Astrocyte (in vitro differentiated cells and primary cell): ENCODE results near the gene RALY. TPM values are rescaled to one million over a fixed set of nuclear protein-coding genes. Genes with fewer than 3 reads are reported as not detected.

Source experiments
- DNase-seq: peaks from one replicate; pipeline ENCODE4 v3.0.0-alpha.2; 2010; ENCODE audit warnings: low read depth
- FAIRE-seq: peaks from 2 replicates; lab custom pipeline; 2011; peaks lifted over from hg19 to GRCh38; lab: Jason Lieb, UNC
- H2AFZ ChIP-seq: 2 replicates; pipeline ENCODE4 v1.6.0; 2012; ENCODE audit warnings: low read depth, low read length, inconsistent platforms
- H3K27ac ChIP-seq: 2 replicates; pipeline ENCODE4 v1.5.1; 2011; ENCODE audit warnings: low read depth, low read length, inconsistent platforms
- H3K27me3 ChIP-seq: 2 replicates; pipeline ENCODE4 v1.6.0; 2011; ENCODE audit warnings: low read length, inconsistent platforms; ENCODE audit not compliant: insufficient read depth
- H3K36me3 ChIP-seq: 2 replicates; pipeline ENCODE4 v1.5.1; 2011; ENCODE audit warnings: low read length, inconsistent platforms; ENCODE audit not compliant: insufficient read depth
- H3K4me1 ChIP-seq: 2 replicates; pipeline ENCODE4 v1.5.1; 2011; ENCODE audit warnings: low read length, inconsistent platforms; ENCODE audit not compliant: insufficient read depth
- H3K4me2 ChIP-seq: 2 replicates; pipeline ENCODE4 v1.6.0; 2012; ENCODE audit warnings: low read length, inconsistent platforms
- H3K4me3 ChIP-seq: 2 replicates; pipeline ENCODE4 v1.5.1; 2011; ENCODE audit warnings: low read depth, mild to moderate bottlenecking, low read length, inconsistent platforms; ENCODE audit not compliant: insufficient read depth
- H3K79me2 ChIP-seq: 2 replicates; pipeline ENCODE4 v1.6.0; 2012; ENCODE audit warnings: mild to moderate bottlenecking, low read length, inconsistent platforms; ENCODE audit not compliant: insufficient read depth
- H3K9ac ChIP-seq: 2 replicates; pipeline ENCODE4 v1.6.0; 2012; ENCODE audit warnings: mild to moderate bottlenecking, low read length, inconsistent platforms
- H3K9me3 ChIP-seq: 2 replicates; pipeline ENCODE4 v1.5.1; 2012; ENCODE audit warnings: low read depth, mild to moderate bottlenecking, low read length, inconsistent platforms; ENCODE audit not compliant: insufficient read depth
- H4K20me1 ChIP-seq: 2 replicates; pipeline ENCODE4 v1.6.0; 2012; ENCODE audit warnings: low read length, inconsistent platforms; ENCODE audit not compliant: insufficient read depth
- H3K27ac Mint-ChIP-seq: one replicate; pipeline ENCODE4 v1.8.0; 2021; ENCODE audit warnings: mild to moderate bottlenecking, mixed read lengths; ENCODE audit not compliant: unreplicated experiment
- H3K27me3 Mint-ChIP-seq: one replicate; pipeline ENCODE4 v1.8.0; 2021; ENCODE audit warnings: low read depth, mixed read lengths; ENCODE audit not compliant: unreplicated experiment
- H3K36me3 Mint-ChIP-seq: one replicate; pipeline ENCODE4 v1.8.0; 2021; ENCODE audit warnings: low read depth, mixed read lengths; ENCODE audit not compliant: unreplicated experiment
- H3K4me1 Mint-ChIP-seq: one replicate; pipeline ENCODE4 v1.8.0; 2021; ENCODE audit warnings: low read depth, mixed read lengths; ENCODE audit not compliant: unreplicated experiment
- H3K4me3 Mint-ChIP-seq: one replicate; pipeline ENCODE4 v1.8.0; 2021; ENCODE audit warnings: mild to moderate bottlenecking, moderate library complexity, mixed read lengths; ENCODE audit not compliant: unreplicated experiment
- H3K9me3 Mint-ChIP-seq: one replicate; pipeline ENCODE4 v1.8.0; 2021; ENCODE audit warnings: mild to moderate bottlenecking, mixed read lengths; ENCODE audit not compliant: unreplicated experiment
- CTCF ChIP-seq: IDR thresholded peaks from 2 replicates; pipeline ENCODE4 v1.5.1; 2011; ENCODE audit warnings: low read depth, mild to moderate bottlenecking, inconsistent platforms, low read length, moderate library complexity; ENCODE audit not compliant: insufficient read depth
- EZH2 ChIP-seq: IDR thresholded peaks from 2 replicates; pipeline ENCODE4 v1.6.1; 2012; ENCODE audit warnings: mild to moderate bottlenecking, low read length, inconsistent platforms; ENCODE audit not compliant: insufficient read depth
- total RNA-seq: library from RNA; stranded (reverse); gene quantifications from 2 replicates; pipeline ENCODE4 v1.2.1, GENCODE V29; 2021

RALY gene
- total RNA-seq, 1 donor from 2014 or later = 105 TPM

GRCh38 chr20:34017610-34018009 is 23.9 kb downstream of the RALY start:
- Histone ChIP-seq H2AFZ (no peak overlapping the region), H3K4me3 (no peak overlapping the region), H3K4me2 (peak overlapping the region; percentile 66), H3K27ac (peak overlapping the region; percentile 42), H3K79me2 (peaks cover 87% of the 10 kb centered on the region), H3K4me1 (peaks cover 16% of the 10 kb centered on the region), H3K9ac (peak overlapping the region; percentile 16), H3K36me3 (no peaks in the 10 kb centered on the region), H4K20me1 (peaks cover 91% of the 10 kb centered on the region), H3K27me3 (no peaks in the 10 kb centered on the region), H3K9me3 (no peaks in the 10 kb centered on the region)
- H3K4me3 Mint-ChIP-seq = peak overlapping the region; percentile 23
- H3K27ac Mint-ChIP-seq = peak overlapping the region; percentile 90
- no peaks in the 10 kb centered on the region for H3K9me3 Mint-ChIP-seq
- TF ChIP-seq EZH2 (no peak), CTCF (no peak)
- DNase-seq = peak; percentile 97
- FAIRE-seq = peak; percentile 92
- H3K36me3 Mint-ChIP-seq = peaks cover 5% of the 10 kb centered on the region
- H3K4me1 Mint-ChIP-seq = peaks cover 33% of the 10 kb centered on the region
- H3K27me3 Mint-ChIP-seq = no peaks in the 10 kb centered on the region

DNA sequence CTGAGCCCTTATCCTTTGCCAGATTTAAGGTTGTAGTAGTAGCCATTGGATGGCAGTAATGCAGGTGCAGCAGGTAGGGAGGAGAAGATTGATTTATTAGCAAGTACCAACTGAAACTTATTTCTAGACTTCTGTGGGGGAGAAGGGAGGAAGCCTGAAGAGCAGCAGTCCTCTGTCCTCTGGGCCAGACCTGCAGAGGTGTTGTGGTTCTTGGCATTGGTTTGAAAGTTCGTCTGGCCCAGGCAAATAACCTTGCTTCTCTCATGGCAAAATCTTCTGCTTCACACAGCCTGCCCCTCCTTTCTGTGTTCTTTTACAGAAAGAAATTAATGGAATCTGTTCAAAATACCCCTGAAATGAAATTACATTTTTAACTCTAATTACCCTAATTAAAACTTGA is 24.5 kb downstream of the RALY start:
- Histone ChIP-seq H4K20me1 (peaks cover 91% of the 10 kb centered on the region), H3K27me3 (no peaks in the 10 kb centered on the region), H3K9me3 (no peaks in the 10 kb centered on the region), H3K4me1 (peaks cover 16% of the 10 kb centered on the region), H3K36me3 (no peaks in the 10 kb centered on the region), H3K4me2 (peak overlapping the region; percentile 58), H3K79me2 (peaks cover 87% of the 10 kb centered on the region), H3K9ac (peak overlapping the region; percentile 16), H3K4me3 (no peak overlapping the region), H3K27ac (peak overlapping the region; percentile 42), H2AFZ (no peak overlapping the region)
- Mint-ChIP-seq H3K9me3 (no peaks in the 10 kb centered on the region), H3K27me3 (no peaks in the 10 kb centered on the region), H3K36me3 (peaks cover 5% of the 10 kb centered on the region), H3K4me3 (peak overlapping the region; percentile 23), H3K4me1 (peaks cover 33% of the 10 kb centered on the region), H3K27ac (peak overlapping the region; percentile 90)
- TF ChIP-seq CTCF (no peak), EZH2 (no peak)
- no peak for DNase-seq
- no peak for FAIRE-seq

- Histone ChIP-seq H3K79me2 (peaks cover 89% of the 10 kb centered on the region), H3K4me2 (no peak overlapping the region), H3K4me1 (peaks cover 13% of the 10 kb centered on the region), H3K9me3 (no peaks in the 10 kb centered on the region), H3K4me3 (no peak overlapping the region), H3K27me3 (no peaks in the 10 kb centered on the region), H3K36me3 (no peaks in the 10 kb centered on the region), H3K9ac (no peak overlapping the region), H2AFZ (no peak overlapping the region), H3K27ac (no peak overlapping the region), H4K20me1 (peaks cover 92% of the 10 kb centered on the region)
- H3K4me1 Mint-ChIP-seq = peaks cover 35% of the 10 kb centered on the region
- no peaks in the 10 kb centered on the region for H3K9me3 Mint-ChIP-seq
- TF ChIP-seq CTCF = peak; percentile 18
- TF ChIP-seq EZH2 = no peak
- DNase-seq (no peak), FAIRE-seq (no peak)
- no peaks in the 10 kb centered on the region for H3K27me3 Mint-ChIP-seq
- H3K27ac Mint-ChIP-seq = no peak overlapping the region
- H3K4me3 Mint-ChIP-seq = no peak overlapping the region
- peaks cover 7% of the 10 kb centered on the region for H3K36me3 Mint-ChIP-seq
Measured at GRCh38 chr20:34022151-34022838, 28.6 kb downstream of the RALY start.
